Brain microvascular endothelial cell (primary cell): ENCODE results near the gene CDC25C.

Source experiments
- DNase-seq: peaks from one replicate; pipeline ENCODE4 v3.0.0-alpha.2; 2020
- H3K27ac ChIP-seq: fragments of 250-450 bp; sonication (Bioruptor Pico); 2 replicates; pipeline ENCODE4 v1.5.1; 2020; ENCODE audit warnings: mild to moderate bottlenecking, moderate library complexity
- H3K27me3 ChIP-seq: fragments of 250-450 bp; sonication (Bioruptor Pico); replicated peaks from 2 replicates; pipeline ENCODE4 v1.5.1; 2020; ENCODE audit warnings: mild to moderate bottlenecking
- H3K36me3 ChIP-seq: fragments of 250-450 bp; sonication (Bioruptor Pico); replicated peaks from 2 replicates; pipeline ENCODE4 v1.5.1; 2020; ENCODE audit warnings: mild to moderate bottlenecking
- H3K4me3 ChIP-seq: 2 replicates; pipeline ENCODE4 v1.5.1; 2011; ENCODE audit warnings: low read depth, mild to moderate bottlenecking, control low read depth, low read length, moderate library complexity
- CTCF ChIP-seq: IDR thresholded peaks from 2 replicates; pipeline ENCODE4 v1.5.1; 2011; ENCODE audit warnings: low read depth, mild to moderate bottlenecking, moderate library complexity, low read length, control low read depth, inconsistent platforms; ENCODE audit errors: missing control alignments
- in situ Hi-C: cut with HindIII; loops from 2 replicates; pipeline ENCODE4 v1.10.0; 2017; ENCODE audit warnings: low sequenced_read_pairs, low pct_ligation_motif_present

The CDC25C gene

GRCh38 chr5:138351517-138351916 is 19.9 kb upstream of the CDC25C start:
- TF ChIP-seq CTCF, result no peak
- in situ Hi-C loops, result no loop called here
- DNase-seq, result no peak
- peaks cover 32% of the 10 kb centered on the region for H3K36me3 ChIP-seq
- H3K4me3 ChIP-seq, result no peak overlapping the region
- no peaks in the 10 kb centered on the region for H3K27me3 ChIP-seq
- peak overlapping the region; percentile 13 for H3K27ac ChIP-seq

- in situ Hi-C loops, result no loop called here
- Histone ChIP-seq H3K4me3 (no peak overlapping the region), H3K27ac (peak overlapping the region; percentile 13), H3K27me3 (no peaks in the 10 kb centered on the region), H3K36me3 (peaks cover 36% of the 10 kb centered on the region)
- no peak for TF ChIP-seq CTCF
- DNase-seq, result peak; percentile 81
These were observed 19.5 kb upstream of the CDC25C start for GRCh38 chr5:138351056-138351455.

- no peak for TF ChIP-seq CTCF
These were observed 18.9 kb upstream of the CDC25C start for GRCh38 chr5:138350563-138350890.

GRCh38 chr5:138349852-138350562 is 18.4 kb upstream of the CDC25C start:
- no peak for DNase-seq
- in situ Hi-C loops, result no loop called here
- H3K36me3 ChIP-seq, result peaks cover 47% of the 10 kb centered on the region

More at GRCh38 chr5:138350563-138350890, 18.9 kb upstream of the CDC25C start:
- H3K36me3 ChIP-seq, result peaks cover 41% of the 10 kb centered on the region
- in situ Hi-C loops, result no loop called here
- no peak for DNase-seq
- H3K4me3 ChIP-seq, result no peak overlapping the region
- no peaks in the 10 kb centered on the region for H3K27me3 ChIP-seq
- no peak overlapping the region for H3K27ac ChIP-seq

GRCh38 chr5:138346889-138347288 is 15.3 kb upstream of the CDC25C start:
- Histone ChIP-seq H3K27ac (no peak overlapping the region), H3K27me3 (no peaks in the 10 kb centered on the region), H3K36me3 (peaks cover 58% of the 10 kb centered on the region), H3K4me3 (no peak overlapping the region)
- in situ Hi-C loops, result no loop called here
- no peak for TF ChIP-seq CTCF
- no peak for DNase-seq

More at GRCh38 chr5:138349852-138350562, 18.4 kb upstream of the CDC25C start:
- H3K27ac ChIP-seq, result no peak overlapping the region
- TF ChIP-seq CTCF, result no peak
- no peak overlapping the region for H3K4me3 ChIP-seq
- no peaks in the 10 kb centered on the region for H3K27me3 ChIP-seq
